Transverse colon (tissue), 4 donors: Measurements from ENCODE around the gene TMEM14C.

ENCODE experiments used
- POLR2A ChIP-seq: fragments of 450-650 bp; IDR thresholded peaks from one replicate; pipeline ENCODE4 v1.6.1; 2016; ENCODE audit warnings: antibody characterized with exemption, mild to moderate bottlenecking, moderate library complexity
- POLR2AphosphoS5 ChIP-seq, 3 donors: sonication (generic); formaldehyde crosslinking; IDR thresholded peaks; one replicate each; pipeline ENCODE4 v1.6.1; 2016; ENCODE audit warnings: antibody characterized with exemption in 3 of 3
- TF ChIP-seq, protein P1 (sequence below), 5 experiments: fragments of 200-600 bp in 3 of 5; fragments of 450-650 bp in 2 of 5; sonication (generic) in 3 of 5; IDR thresholded peaks; 1 replicate in 2 of 5; 2 replicates in 3 of 5; pipeline ENCODE4 v1.5.1; 2016 to 2017; ENCODE audit warnings: antibody characterized with exemption in 5 of 5, inconsistent platforms in 3 of 5, mild to moderate bottlenecking in 2 of 5, moderate library complexity in 1 of 5

DNA sequence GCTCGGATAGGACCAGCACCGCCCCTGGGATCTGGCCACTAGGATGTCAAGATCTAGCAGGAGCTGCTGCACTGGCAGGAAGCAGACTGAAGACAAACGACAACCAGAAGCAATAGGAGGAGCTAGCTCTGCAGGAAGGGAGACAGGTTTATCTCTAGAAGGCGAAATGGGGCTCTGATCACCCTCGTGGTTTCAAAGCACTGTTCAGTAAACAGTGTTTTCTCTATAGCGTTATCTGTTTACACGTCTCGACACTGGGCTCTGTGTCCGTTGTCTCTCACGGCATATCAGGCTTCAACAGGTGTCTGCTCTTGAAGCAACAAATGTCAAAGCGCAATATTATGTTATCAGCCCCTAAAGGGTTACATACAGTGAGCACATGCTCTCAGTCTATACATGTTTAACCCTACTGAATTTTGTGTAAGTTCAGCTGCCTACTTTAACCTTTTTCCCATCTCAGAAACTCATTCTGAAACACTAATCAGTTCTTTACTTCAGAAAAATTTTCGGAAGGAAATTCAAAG is 48.6 kb downstream of the TMEM14C start:
- TF ChIP-seq, protein P1, sequence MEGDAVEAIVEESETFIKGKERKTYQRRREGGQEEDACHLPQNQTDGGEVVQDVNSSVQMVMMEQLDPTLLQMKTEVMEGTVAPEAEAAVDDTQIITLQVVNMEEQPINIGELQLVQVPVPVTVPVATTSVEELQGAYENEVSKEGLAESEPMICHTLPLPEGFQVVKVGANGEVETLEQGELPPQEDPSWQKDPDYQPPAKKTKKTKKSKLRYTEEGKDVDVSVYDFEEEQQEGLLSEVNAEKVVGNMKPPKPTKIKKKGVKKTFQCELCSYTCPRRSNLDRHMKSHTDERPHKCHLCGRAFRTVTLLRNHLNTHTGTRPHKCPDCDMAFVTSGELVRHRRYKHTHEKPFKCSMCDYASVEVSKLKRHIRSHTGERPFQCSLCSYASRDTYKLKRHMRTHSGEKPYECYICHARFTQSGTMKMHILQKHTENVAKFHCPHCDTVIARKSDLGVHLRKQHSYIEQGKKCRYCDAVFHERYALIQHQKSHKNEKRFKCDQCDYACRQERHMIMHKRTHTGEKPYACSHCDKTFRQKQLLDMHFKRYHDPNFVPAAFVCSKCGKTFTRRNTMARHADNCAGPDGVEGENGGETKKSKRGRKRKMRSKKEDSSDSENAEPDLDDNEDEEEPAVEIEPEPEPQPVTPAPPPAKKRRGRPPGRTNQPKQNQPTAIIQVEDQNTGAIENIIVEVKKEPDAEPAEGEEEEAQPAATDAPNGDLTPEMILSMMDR (IDR thresholded peaks at IDR 0.05) = no peak
- no peak for TF ChIP-seq POLR2A
- no peak for TF ChIP-seq POLR2AphosphoS5 (IDR thresholded peaks at IDR 0.05)
